Hepatocyte (in vitro differentiated cells): ENCODE data around the gene KDM4D.

Experiments used
- EZH2 ChIP-seq: fragments of 200-600 bp; sonication (generic); IDR thresholded peaks from 2 replicates; pipeline ENCODE4 v1.6.1; 2016; ENCODE audit warnings: antibody characterized with exemption, mild to moderate bottlenecking, borderline replicate concordance
- TF ChIP-seq, protein P1 (sequence below): fragments of 200-600 bp; sonication (generic); IDR thresholded peaks from 2 replicates; pipeline ENCODE4 v1.5.1; 2016; ENCODE audit warnings: antibody characterized with exemption, mild to moderate bottlenecking; ENCODE audit not compliant: poor library complexity

GRCh38 chr11:95044010-95044409 is 70.5 kb downstream of the KDM4D start:
- TF ChIP-seq, protein P1, sequence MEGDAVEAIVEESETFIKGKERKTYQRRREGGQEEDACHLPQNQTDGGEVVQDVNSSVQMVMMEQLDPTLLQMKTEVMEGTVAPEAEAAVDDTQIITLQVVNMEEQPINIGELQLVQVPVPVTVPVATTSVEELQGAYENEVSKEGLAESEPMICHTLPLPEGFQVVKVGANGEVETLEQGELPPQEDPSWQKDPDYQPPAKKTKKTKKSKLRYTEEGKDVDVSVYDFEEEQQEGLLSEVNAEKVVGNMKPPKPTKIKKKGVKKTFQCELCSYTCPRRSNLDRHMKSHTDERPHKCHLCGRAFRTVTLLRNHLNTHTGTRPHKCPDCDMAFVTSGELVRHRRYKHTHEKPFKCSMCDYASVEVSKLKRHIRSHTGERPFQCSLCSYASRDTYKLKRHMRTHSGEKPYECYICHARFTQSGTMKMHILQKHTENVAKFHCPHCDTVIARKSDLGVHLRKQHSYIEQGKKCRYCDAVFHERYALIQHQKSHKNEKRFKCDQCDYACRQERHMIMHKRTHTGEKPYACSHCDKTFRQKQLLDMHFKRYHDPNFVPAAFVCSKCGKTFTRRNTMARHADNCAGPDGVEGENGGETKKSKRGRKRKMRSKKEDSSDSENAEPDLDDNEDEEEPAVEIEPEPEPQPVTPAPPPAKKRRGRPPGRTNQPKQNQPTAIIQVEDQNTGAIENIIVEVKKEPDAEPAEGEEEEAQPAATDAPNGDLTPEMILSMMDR = no peak
- TF ChIP-seq EZH2 = no peak
